Neural cell (in vitro differentiated cells): ENCODE measurements around the gene SCAP.

Experiments
- MXI1 ChIP-seq: fragments of 450-650 bp; conservative IDR thresholded peaks from 2 replicates; pipeline ENCODE4 v1.6.1; 2014; ENCODE audit warnings: antibody characterized with exemption, mild to moderate bottlenecking; ENCODE audit not compliant: poor library complexity, severe bottlenecking
- POLR2AphosphoS5 ChIP-seq: IDR thresholded peaks from 2 replicates; pipeline ENCODE4 v1.6.1; 2012
- TF ChIP-seq, protein P1 (sequence below): fragments of 450-650 bp; IDR thresholded peaks from 2 replicates; pipeline ENCODE4 v1.5.1; 2014; ENCODE audit warnings: antibody characterized with exemption, mild to moderate bottlenecking, moderate library complexity; ENCODE audit not compliant: poor library complexity, severe bottlenecking

DNA sequence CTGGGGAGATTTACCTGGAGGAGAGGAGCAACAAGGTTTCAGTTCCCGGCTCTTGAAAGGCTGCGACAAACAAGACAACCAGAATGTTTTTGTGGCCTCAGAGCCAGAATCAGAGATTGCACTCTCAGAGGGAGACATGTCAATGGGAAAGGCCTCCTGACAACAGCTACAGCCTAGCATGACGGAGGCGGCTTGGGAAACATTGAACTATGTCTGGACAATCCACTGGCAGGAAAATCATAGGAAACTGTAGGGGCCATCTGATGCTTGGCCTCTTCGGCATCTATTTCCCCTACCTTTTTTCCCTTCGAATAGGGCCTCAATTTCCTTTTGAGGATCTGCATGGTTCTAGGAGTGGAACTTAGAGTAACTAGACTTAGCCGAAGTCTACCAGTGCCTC is 108.1 kb downstream of the SCAP start:
- no peak for TF ChIP-seq MXI1
- TF ChIP-seq, protein P1, sequence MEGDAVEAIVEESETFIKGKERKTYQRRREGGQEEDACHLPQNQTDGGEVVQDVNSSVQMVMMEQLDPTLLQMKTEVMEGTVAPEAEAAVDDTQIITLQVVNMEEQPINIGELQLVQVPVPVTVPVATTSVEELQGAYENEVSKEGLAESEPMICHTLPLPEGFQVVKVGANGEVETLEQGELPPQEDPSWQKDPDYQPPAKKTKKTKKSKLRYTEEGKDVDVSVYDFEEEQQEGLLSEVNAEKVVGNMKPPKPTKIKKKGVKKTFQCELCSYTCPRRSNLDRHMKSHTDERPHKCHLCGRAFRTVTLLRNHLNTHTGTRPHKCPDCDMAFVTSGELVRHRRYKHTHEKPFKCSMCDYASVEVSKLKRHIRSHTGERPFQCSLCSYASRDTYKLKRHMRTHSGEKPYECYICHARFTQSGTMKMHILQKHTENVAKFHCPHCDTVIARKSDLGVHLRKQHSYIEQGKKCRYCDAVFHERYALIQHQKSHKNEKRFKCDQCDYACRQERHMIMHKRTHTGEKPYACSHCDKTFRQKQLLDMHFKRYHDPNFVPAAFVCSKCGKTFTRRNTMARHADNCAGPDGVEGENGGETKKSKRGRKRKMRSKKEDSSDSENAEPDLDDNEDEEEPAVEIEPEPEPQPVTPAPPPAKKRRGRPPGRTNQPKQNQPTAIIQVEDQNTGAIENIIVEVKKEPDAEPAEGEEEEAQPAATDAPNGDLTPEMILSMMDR = no peak
- TF ChIP-seq POLR2AphosphoS5 = no peak
